HepG2 (cell line): ENCODE data around the gene CIB1. TPM values are rescaled to one million over a fixed set of nuclear protein-coding genes. Genes with fewer than 3 reads are reported as not detected.

ENCODE experiments used
- ETV5 ChIP-seq: IDR thresholded peaks from 2 replicates; pipeline ENCODE4 v1.6.1; 2018; ENCODE audit warnings: missing biosample characterization, missing genetic modification reagents, inconsistent platforms, borderline replicate concordance
- FIP1L1 ChIP-seq: fragments of 200-400 bp; formaldehyde crosslinking; IDR thresholded peaks from 2 replicates; pipeline ENCODE4 v1.6.1; 2018; ENCODE audit warnings: low read depth, mild to moderate bottlenecking, low read length, moderate library complexity, borderline replicate concordance; ENCODE audit not compliant: insufficient read depth
- HIVEP1 ChIP-seq: sonication (generic); formaldehyde crosslinking; IDR thresholded peaks from 2 replicates; pipeline ENCODE4 v1.4.0; 2020; ENCODE audit warnings: mild to moderate bottlenecking, missing genetic modification reagents
- KDM4B ChIP-seq: sonication (generic); formaldehyde crosslinking; IDR thresholded peaks from 2 replicates; pipeline ENCODE4 v1.4.0; 2020; ENCODE audit warnings: missing genetic modification reagents
- LCORL ChIP-seq, 2 experiments: fragments of 450-650 bp in 1 of 2; sonication (generic) in 1 of 2; formaldehyde crosslinking in 1 of 2; IDR thresholded peaks; 2 replicates each; pipeline versions ENCODE4 v1.5.0 to v1.6.1; 2017 to 2020; ENCODE audit warnings: antibody characterized with exemption in 1 of 2, missing genetic modification reagents in 1 of 2
- MIXL1 ChIP-seq: IDR thresholded peaks from 2 replicates; pipeline ENCODE4 v1.6.1; 2016
- NFE2L2 ChIP-seq: fragments of 150-350 bp; IDR thresholded peaks from 2 replicates; pipeline ENCODE4 v1.6.1; 2014; ENCODE audit warnings: low read length
- PHF8 ChIP-seq: sonication (generic); formaldehyde crosslinking; IDR thresholded peaks from 2 replicates; pipeline ENCODE4 v1.5.0; 2020; ENCODE audit warnings: missing genetic modification reagents
- SAP130 ChIP-seq: IDR thresholded peaks from 2 replicates; pipeline ENCODE4 v1.6.1; 2016; ENCODE audit warnings: low read depth
- SMARCE1 ChIP-seq: fragments of 450-650 bp; IDR thresholded peaks from 2 replicates; pipeline ENCODE4 v1.6.1; 2017; ENCODE audit warnings: borderline replicate concordance
- SNAPC2 ChIP-seq: sonication (generic); formaldehyde crosslinking; IDR thresholded peaks from 2 replicates; pipeline ENCODE4 v1.8.1; 2022; ENCODE audit warnings: mild to moderate bottlenecking, missing genetic modification reagents
- SP4 ChIP-seq: sonication (generic); formaldehyde crosslinking; IDR thresholded peaks from 2 replicates; pipeline ENCODE4 v1.8.1; 2023; ENCODE audit warnings: mild to moderate bottlenecking, missing genetic modification reagents
- SP5 ChIP-seq: IDR thresholded peaks from 2 replicates; pipeline ENCODE4 v1.6.1; 2016; ENCODE audit warnings: low read depth, borderline replicate concordance
- TBL1XR1 ChIP-seq: fragments of 150-350 bp; IDR thresholded peaks from 2 replicates; pipeline ENCODE4 v1.6.1; 2014; ENCODE audit warnings: borderline replicate concordance, low read length; ENCODE audit not compliant: partially characterized antibody
- USF2 ChIP-seq, 2 experiments: sonication (generic) in 1 of 2; formaldehyde crosslinking in 1 of 2; IDR thresholded peaks; 2 replicates each; pipeline versions ENCODE4 v1.5.1 to v1.6.1; 2011 to 2020; ENCODE audit warnings: borderline replicate concordance in 1 of 2, low read depth in 1 of 2, low read length in 1 of 2, mild to moderate bottlenecking in 1 of 2, missing genetic modification reagents in 1 of 2, moderate library complexity in 1 of 2
- ZBTB20 ChIP-seq: sonication (generic); formaldehyde crosslinking; IDR thresholded peaks from 2 replicates; pipeline ENCODE4 v1.8.1; 2023; ENCODE audit warnings: missing genetic modification reagents, low read depth, mild to moderate bottlenecking, borderline replicate concordance
- ZFP62 ChIP-seq: sonication (generic); formaldehyde crosslinking; IDR thresholded peaks from 2 replicates; pipeline ENCODE4 v1.4.0; 2020; ENCODE audit warnings: missing genetic modification reagents
- ZNF337 ChIP-seq: sonication (generic); formaldehyde crosslinking; IDR thresholded peaks from 2 replicates; pipeline ENCODE4 v1.5.1; 2020; ENCODE audit warnings: missing genetic modification reagents, low read depth, mild to moderate bottlenecking, borderline replicate concordance
- ZNF431 ChIP-seq: sonication (generic); formaldehyde crosslinking; IDR thresholded peaks from 2 replicates; pipeline ENCODE4 v1.9.0; 2022; ENCODE audit warnings: missing genetic modification reagents, low read depth, mild to moderate bottlenecking, borderline replicate concordance
- ZNF816 ChIP-seq: sonication (generic); formaldehyde crosslinking; IDR thresholded peaks from 2 replicates; pipeline ENCODE4 v1.8.0; 2022; ENCODE audit warnings: missing genetic modification reagents, mild to moderate bottlenecking, borderline replicate concordance
- polyA plus RNA-seq, 8 experiments: library from polyadenylated mRNA; depleted of rRNA in 3 of 8; stranded (reverse) in 7 of 8; unstranded in 1 of 8; fragments of >200 nt; fragmentation: Illumina TruSeq in 4 of 8; extraction: Trizol in 4 of 8; gene quantifications; 2 replicates each; pipeline versions ENCODE4 v1.2.1 to v1.2.3, GENCODE V29; 2011 to 2016; ENCODE audit warnings: low read depth in 4 of 8, missing spikeins in 1 of 8, mixed read lengths in 1 of 8; ENCODE audit not compliant: insufficient read depth in 1 of 8
- total RNA-seq, 5 experiments: library from RNA; depleted of rRNA; stranded (reverse); fragments of >200 nt; fragmentation: Illumina TruSeq; extraction: Trizol; gene quantifications; 2 replicates each; pipeline ENCODE4 v1.2.3, GENCODE V29; 2016; ENCODE audit warnings: low read depth in 1 of 5
- TF ChIP-seq, protein P1 (sequence below): sonication (generic); formaldehyde crosslinking; IDR thresholded peaks from 2 replicates; pipeline ENCODE4 v1.5.0; 2020; ENCODE audit warnings: missing genetic modification reagents, mild to moderate bottlenecking, borderline replicate concordance
- TF ChIP-seq, protein P2 (sequence below): sonication (generic); formaldehyde crosslinking; IDR thresholded peaks from 2 replicates; pipeline ENCODE4 v1.5.0; 2020; ENCODE audit warnings: mild to moderate bottlenecking, missing genetic modification reagents, borderline replicate concordance

CIB1 gene
- total and polyA plus RNA-seq, 2 of the 13 experiments (the other 11 are each of a cell fraction or from before 2014, with no cell fraction given): 38.7 to 72.7 TPM

- TF ChIP-seq USF2 (IDR thresholded peaks at IDR 0.05; ENCODE audit: low read depth, low read length) (no peak), USF2 (CRISPR knock-in tag; IDR thresholded peaks at IDR 0.05; ENCODE audit: borderline replicate concordance) (no peak), ZNF816 (CRISPR knock-in tag) (no peak; the same call in 1 of the 2 replicates), NFE2L2 (no peak), SNAPC2 (CRISPR knock-in tag) (0 out of 2 replicates have a peak, but pooled peaks have one; percentile 57), ZBTB20 (peak; percentile 50; the same call in 1 of the 2 replicates), HIVEP1 (0 out of 2 replicates have a peak, but pooled peaks have one; percentile 18), PHF8 (CRISPR knock-in tag) (peak; percentile 57), MIXL1 (0 out of 2 replicates have a peak, but pooled peaks have one; percentile 57), ZNF431 (CRISPR knock-in tag) (no peak), ZFP62 (CRISPR knock-in tag) (no peak), ZNF337 (no peak), TBL1XR1 (no peak), KDM4B (0 out of 2 replicates have a peak, but pooled peaks have one; percentile 58), SP5 (CRISPR knock-in tag) (peak; percentile 21; the same call in 1 of the 2 replicates), LCORL (IDR thresholded peaks at IDR 0.05) (no peak), LCORL (CRISPR knock-in tag; IDR thresholded peaks at IDR 0.05) (peak; percentile 58; the same call in 1 of the 2 replicates), SMARCE1 (no peak), SP4 (CRISPR knock-in tag) (peak; percentile 68), ETV5 (CRISPR knock-in tag) (peak; percentile 80), FIP1L1 (no peak), SAP130 (CRISPR knock-in tag) (peak; percentile 88)
- TF ChIP-seq, protein P1, sequence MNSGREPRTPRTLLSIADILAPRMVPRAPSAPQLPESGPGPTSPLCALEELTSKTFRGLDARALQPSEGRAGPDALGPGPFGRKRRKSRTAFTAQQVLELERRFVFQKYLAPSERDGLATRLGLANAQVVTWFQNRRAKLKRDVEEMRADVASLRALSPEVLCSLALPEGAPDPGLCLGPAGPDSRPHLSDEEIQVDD (CRISPR knock-in tag): no peak
- TF ChIP-seq, protein P2, sequence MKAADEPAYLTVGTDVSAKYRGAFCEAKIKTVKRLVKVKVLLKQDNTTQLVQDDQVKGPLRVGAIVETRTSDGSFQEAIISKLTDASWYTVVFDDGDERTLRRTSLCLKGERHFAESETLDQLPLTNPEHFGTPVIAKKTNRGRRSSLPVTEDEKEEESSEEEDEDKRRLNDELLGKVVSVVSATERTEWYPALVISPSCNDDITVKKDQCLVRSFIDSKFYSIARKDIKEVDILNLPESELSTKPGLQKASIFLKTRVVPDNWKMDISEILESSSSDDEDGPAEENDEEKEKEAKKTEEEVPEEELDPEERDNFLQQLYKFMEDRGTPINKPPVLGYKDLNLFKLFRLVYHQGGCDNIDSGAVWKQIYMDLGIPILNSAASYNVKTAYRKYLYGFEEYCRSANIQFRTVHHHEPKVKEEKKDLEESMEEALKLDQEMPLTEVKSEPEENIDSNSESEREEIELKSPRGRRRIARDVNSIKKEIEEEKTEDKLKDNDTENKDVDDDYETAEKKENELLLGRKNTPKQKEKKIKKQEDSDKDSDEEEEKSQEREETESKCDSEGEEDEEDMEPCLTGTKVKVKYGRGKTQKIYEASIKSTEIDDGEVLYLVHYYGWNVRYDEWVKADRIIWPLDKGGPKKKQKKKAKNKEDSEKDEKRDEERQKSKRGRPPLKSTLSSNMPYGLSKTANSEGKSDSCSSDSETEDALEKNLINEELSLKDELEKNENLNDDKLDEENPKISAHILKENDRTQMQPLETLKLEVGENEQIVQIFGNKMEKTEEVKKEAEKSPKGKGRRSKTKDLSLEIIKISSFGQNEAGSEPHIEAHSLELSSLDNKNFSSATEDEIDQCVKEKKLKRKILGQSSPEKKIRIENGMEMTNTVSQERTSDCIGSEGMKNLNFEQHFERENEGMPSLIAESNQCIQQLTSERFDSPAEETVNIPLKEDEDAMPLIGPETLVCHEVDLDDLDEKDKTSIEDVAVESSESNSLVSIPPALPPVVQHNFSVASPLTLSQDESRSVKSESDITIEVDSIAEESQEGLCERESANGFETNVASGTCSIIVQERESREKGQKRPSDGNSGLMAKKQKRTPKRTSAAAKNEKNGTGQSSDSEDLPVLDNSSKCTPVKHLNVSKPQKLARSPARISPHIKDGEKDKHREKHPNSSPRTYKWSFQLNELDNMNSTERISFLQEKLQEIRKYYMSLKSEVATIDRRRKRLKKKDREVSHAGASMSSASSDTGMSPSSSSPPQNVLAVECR (CRISPR knock-in tag): peak; percentile 87
These were observed 15.6 kb upstream of the CIB1 start, which contains the start of gene TTLL13 (continued) for GRCh38 chr15:90249203-90249863.
